Spleen (tissue), 7 donors: ENCODE data around the gene GTPBP1.

Experiments used
- POLR2A ChIP-seq, 3 donors: fragments of 450-650 bp; IDR thresholded peaks; one replicate each; pipeline ENCODE4 v1.5.1; 2017; ENCODE audit warnings: antibody characterized with exemption in 3 of 3, mild to moderate bottlenecking in 1 of 3
- POLR2AphosphoS5 ChIP-seq, 3 donors: sonication (generic); formaldehyde crosslinking; IDR thresholded peaks; one replicate each; pipeline ENCODE4 v1.5.1; 2017; ENCODE audit warnings: antibody characterized with exemption in 3 of 3
- TF ChIP-seq, protein P1 (sequence below), 11 experiments: fragments of 200-600 bp in 7 of 11; fragments of 450-650 bp in 4 of 11; sonication (generic) in 4 of 11; IDR thresholded peaks in 8 of 11; conservative IDR thresholded peaks in 3 of 11; 1 replicate in 7 of 11; 2 replicates in 4 of 11; pipeline versions ENCODE4 v1.4.0 to v1.8.0; 2016 to 2021; ENCODE audit warnings: antibody characterized with exemption in 11 of 11, inconsistent platforms in 4 of 11, mild to moderate bottlenecking in 1 of 11
- donor health status: DM: no; HTN: no; CAD: no; lungs with moderate emphysema.
- donor health status: DM: no; HTN: no; CAD: no.
- donor health status: DM: no; HTN: no; CAD: no.

- TF ChIP-seq, protein P1, sequence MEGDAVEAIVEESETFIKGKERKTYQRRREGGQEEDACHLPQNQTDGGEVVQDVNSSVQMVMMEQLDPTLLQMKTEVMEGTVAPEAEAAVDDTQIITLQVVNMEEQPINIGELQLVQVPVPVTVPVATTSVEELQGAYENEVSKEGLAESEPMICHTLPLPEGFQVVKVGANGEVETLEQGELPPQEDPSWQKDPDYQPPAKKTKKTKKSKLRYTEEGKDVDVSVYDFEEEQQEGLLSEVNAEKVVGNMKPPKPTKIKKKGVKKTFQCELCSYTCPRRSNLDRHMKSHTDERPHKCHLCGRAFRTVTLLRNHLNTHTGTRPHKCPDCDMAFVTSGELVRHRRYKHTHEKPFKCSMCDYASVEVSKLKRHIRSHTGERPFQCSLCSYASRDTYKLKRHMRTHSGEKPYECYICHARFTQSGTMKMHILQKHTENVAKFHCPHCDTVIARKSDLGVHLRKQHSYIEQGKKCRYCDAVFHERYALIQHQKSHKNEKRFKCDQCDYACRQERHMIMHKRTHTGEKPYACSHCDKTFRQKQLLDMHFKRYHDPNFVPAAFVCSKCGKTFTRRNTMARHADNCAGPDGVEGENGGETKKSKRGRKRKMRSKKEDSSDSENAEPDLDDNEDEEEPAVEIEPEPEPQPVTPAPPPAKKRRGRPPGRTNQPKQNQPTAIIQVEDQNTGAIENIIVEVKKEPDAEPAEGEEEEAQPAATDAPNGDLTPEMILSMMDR (IDR thresholded peaks at IDR 0.05 in 8 of 11, conservative IDR thresholded peaks at IDR 0.05 in 3 of 11): no peak
- no peak for TF ChIP-seq POLR2AphosphoS5 (IDR thresholded peaks at IDR 0.05)
- no peak for TF ChIP-seq POLR2A (IDR thresholded peaks at IDR 0.05)
These were observed 71.4 kb downstream of the GTPBP1 start for GRCh38 chr22:38777087-38777671.
